Measurements from ENCODE around the gene CMKLR1. TPM values are rescaled to one million over a fixed set of nuclear protein-coding genes. Genes with fewer than 3 reads are reported as not detected.

The CMKLR1 gene
- total and polyA plus RNA-seq, 2 donors (not counting 3 experiments of a cell fraction or from before 2014, with no cell fraction given): 0.61 TPM; not detected in 1

DNA sequence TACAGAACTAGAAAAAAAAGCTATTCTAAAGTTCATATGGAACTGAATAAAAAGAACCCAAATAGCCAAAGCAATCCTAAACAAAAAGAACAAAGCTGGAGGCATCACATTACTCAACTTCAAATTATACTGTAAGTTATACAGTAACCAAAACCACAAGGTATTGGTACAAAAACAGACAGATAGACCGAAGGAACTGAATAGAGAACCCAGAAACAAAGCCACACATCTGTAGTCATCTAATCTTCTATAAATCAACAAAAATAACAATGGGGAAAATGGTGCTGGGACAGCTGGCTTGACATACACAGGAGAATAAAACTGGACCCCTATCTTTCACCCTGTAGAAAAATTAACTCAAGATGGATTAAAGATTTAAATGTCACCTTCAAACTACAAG, 38.1 kb upstream of the CMKLR1 start:
- no peaks in the 10 kb centered on the region for H3K36me3 ChIP-seq (ENCODE audit: control insufficient read depth in 2 of 2, extremely low read depth in 1 of 2, insufficient read depth in 2 of 2, low read length in 2 of 2)
- intact Hi-C loops (cut with micrococcal nuclease): no loop called here
- H2AFZ ChIP-seq (ENCODE audit: low read depth, low read length): no peak overlapping the region
- H3K4me3 ChIP-seq (replicated peaks in 1 of 3; ENCODE audit: insufficient read depth in 1 of 3, low read depth in 1 of 3, low read length in 3 of 3): no peak overlapping the region
- no peaks in the 10 kb centered on the region for H3K79me2 ChIP-seq (ENCODE audit: control insufficient read depth, insufficient read depth, low read length)
- no peaks in the 10 kb centered on the region for H3K4me1 ChIP-seq (ENCODE audit: control insufficient read depth, extremely low read depth, insufficient read depth, low read length)
- no peak overlapping the region for H3K4me2 ChIP-seq (ENCODE audit: insufficient read depth, low read length)
- DNase-seq (ENCODE audit: low read depth, low spot score): no peak
- ChIA-PET CTCF (no interaction called here), POLR2A (no interaction called here)
- TF ChIP-seq, protein P1, sequence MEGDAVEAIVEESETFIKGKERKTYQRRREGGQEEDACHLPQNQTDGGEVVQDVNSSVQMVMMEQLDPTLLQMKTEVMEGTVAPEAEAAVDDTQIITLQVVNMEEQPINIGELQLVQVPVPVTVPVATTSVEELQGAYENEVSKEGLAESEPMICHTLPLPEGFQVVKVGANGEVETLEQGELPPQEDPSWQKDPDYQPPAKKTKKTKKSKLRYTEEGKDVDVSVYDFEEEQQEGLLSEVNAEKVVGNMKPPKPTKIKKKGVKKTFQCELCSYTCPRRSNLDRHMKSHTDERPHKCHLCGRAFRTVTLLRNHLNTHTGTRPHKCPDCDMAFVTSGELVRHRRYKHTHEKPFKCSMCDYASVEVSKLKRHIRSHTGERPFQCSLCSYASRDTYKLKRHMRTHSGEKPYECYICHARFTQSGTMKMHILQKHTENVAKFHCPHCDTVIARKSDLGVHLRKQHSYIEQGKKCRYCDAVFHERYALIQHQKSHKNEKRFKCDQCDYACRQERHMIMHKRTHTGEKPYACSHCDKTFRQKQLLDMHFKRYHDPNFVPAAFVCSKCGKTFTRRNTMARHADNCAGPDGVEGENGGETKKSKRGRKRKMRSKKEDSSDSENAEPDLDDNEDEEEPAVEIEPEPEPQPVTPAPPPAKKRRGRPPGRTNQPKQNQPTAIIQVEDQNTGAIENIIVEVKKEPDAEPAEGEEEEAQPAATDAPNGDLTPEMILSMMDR (IDR thresholded peaks at IDR 0.05; ENCODE audit: extremely low read depth in 1 of 2, insufficient read depth in 1 of 2, low read depth in 1 of 2, low read length in 2 of 2): no peak
- no peak for TF ChIP-seq JUN (IDR thresholded peaks at IDR 0.05; ENCODE audit: borderline replicate concordance, insufficient read depth, insufficient read length, low read depth)
- no peak for TF ChIP-seq FOS (IDR thresholded peaks at IDR 0.05; ENCODE audit: borderline replicate concordance, insufficient read depth, low read length)
- TF ChIP-seq POLR2A (IDR thresholded peaks at IDR 0.05; ENCODE audit: low read depth, low read length): no peak
- TF ChIP-seq, protein P2, sequence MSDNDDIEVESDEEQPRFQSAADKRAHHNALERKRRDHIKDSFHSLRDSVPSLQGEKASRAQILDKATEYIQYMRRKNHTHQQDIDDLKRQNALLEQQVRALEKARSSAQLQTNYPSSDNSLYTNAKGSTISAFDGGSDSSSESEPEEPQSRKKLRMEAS (IDR thresholded peaks at IDR 0.05; ENCODE audit: insufficient read depth, insufficient read length): no peak
- TF ChIP-seq POLR2AphosphoS5 (IDR thresholded peaks at IDR 0.05; ENCODE audit: insufficient read depth, low read depth, low read length): no peak
- no peak for TF ChIP-seq EZH2 (IDR thresholded peaks at IDR 0.05; ENCODE audit: borderline replicate concordance, low read depth, low read length, severe bottlenecking)
- no peak for TF ChIP-seq MYC (IDR thresholded peaks at IDR 0.05; ENCODE audit: low read depth, low read length)
- TF ChIP-seq GATA2 (IDR thresholded peaks at IDR 0.05; ENCODE audit: insufficient read depth, insufficient read length, low read depth, low read length): no peak
- H3K9me1 ChIP-seq (replicated peaks; ENCODE audit: control insufficient read depth, extremely low read depth, insufficient read depth, low read length): no peaks in the 10 kb centered on the region
- no peaks in the 10 kb centered on the region for H3K9me3 ChIP-seq (replicated peaks; ENCODE audit: control insufficient read depth, insufficient read depth, low read length)
- no peak overlapping the region for H3K9ac ChIP-seq (replicated peaks; ENCODE audit: extremely low read depth, insufficient read depth, low read length)
- H3K27ac ChIP-seq (ENCODE audit: insufficient read depth, low read depth, low read length): no peak overlapping the region
- H3K27me3 ChIP-seq (ENCODE audit: control insufficient read depth in 2 of 2, insufficient read depth in 2 of 2, low read length in 2 of 2): no peaks in the 10 kb centered on the region
- BruUV-seq (replicated peaks): no TSS peak
- H4K20me1 ChIP-seq (replicated peaks; ENCODE audit: control insufficient read depth, extremely low read depth, insufficient read depth, low read length): no peaks in the 10 kb centered on the region
- dilution Hi-C loops (cut with MboI; ENCODE audit: extremely low pct_ligation_motif_present, low sequenced_read_pairs): no loop called here
- no peak for FAIRE-seq
